GM12873 (cell line): ENCODE data around the gene OLIG3.

Source experiments
- CTCF ChIP-seq: IDR thresholded peaks from 2 replicates; pipeline ENCODE4 v1.5.1; 2012; ENCODE audit warnings: low read depth, mild to moderate bottlenecking, moderate library complexity, low read length, control low read depth; ENCODE audit not compliant: insufficient read depth; ENCODE audit errors: missing control alignments

OLIG3 gene

GRCh38 chr6:137494988-137495702 is 951 bp upstream of the OLIG3 start:
- TF ChIP-seq CTCF: no peak

GRCh38 chr6:137493218-137494038 is 766 bp downstream of the OLIG3 start:
- no peak for TF ChIP-seq CTCF

- no peak for TF ChIP-seq CTCF
Observed at GRCh38 chr6:137492289-137493217, 1.6 kb downstream of the OLIG3 start.

DNA sequence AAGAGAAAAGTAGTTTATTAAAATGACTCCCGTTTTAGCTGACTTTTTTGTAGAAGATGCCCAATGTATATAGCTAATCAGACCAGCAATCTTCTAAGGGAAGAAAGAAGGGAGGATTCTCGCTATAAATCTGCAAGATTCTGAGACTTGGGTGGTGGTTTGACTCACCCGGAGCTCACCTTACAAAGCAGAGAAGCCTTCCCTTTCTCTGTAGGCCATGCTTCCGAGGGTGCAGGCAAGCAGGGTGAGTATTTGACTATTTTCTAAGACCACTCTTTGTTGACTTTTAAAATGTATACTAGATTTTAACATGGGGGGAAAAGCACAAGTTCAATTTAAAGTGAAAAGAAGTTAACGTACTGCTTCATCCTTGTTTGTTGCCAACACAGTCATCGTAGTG is 2.7 kb downstream of the OLIG3 start:
- no peak for TF ChIP-seq CTCF

GRCh38 chr6:137490961-137491360 is 3.2 kb downstream of the OLIG3 start:
- no peak for TF ChIP-seq CTCF

GRCh38 chr6:137490006-137490905 is 3.9 kb downstream of the OLIG3 start:
- TF ChIP-seq CTCF: no peak
